CD4-positive, alpha-beta T cell treated with Interleukin-4 for 1 hour (primary cell): ENCODE measurements around the gene DMAC2L.
"Not testable (repeated sequence)": the region's sequence is repeated elsewhere in the genome, so short reads cannot be mapped to it uniquely, and the experiment has no call there.

Source experiments
- DNase-seq, 2 donors: peaks; one replicate each; pipeline ENCODE4 v3.0.0-alpha.2; 2020 to 2022

The DMAC2L gene

DNA sequence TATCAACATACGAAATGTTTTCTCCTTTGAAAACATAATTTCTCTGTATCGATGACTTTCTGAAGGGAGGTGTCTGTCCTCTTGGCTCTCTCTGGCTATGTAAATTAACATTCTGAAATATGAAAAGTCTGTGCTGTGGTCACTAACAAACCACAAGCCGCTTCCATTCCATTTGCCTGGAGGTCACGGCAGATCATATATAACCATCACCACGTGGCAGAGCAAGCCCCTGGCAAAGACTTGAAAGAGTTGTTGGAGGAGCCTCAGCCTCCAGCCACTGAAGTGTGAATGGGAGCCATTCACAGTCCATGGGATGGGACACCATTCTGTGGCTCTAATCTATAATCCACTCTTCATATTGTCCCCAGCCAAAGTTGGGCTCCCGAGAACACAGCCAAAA, 45.0 kb downstream of the DMAC2L start:
- no peak for DNase-seq

- no peak for DNase-seq
Observed at GRCh38 chr14:50357753-50358395, 45.8 kb downstream of the DMAC2L start.

DNA sequence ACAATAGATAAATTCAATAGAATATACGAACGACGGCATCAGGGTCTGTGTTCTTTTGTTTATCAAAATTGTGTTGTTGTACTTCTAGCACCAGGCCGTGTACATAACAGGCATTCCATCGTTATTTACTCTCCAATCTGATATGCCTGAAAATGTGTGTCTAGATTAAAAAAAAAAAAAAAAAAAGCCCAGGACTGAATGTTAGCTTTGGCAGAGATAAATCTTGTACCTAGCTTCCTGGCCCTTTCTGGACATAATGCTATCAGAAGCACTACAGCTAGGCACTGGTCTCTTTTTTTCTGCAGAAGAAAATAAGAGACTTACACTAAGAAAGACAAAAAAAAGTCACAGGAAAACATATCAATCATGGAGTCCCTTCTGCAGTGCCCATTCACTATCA, 47.5 kb downstream of the DMAC2L start:
- DNase-seq, result no peak

DNA sequence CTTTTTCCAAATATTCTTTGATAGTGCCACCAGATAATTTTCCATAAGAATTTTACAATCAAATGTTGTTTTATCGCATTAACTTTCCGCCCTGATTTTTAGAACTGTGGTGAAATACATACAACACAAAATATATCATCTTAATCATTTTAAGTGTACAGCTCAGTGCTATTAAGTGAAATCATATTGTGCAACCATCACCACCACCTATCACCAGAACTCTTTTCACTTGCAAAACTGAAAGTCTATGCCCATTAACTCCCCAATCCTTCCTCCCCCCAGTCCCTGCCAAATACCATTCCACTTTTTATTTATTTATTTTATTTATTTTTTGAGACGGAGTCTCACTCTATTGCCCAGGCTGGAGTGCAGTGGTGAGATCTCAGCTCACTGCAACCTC, 48.0 kb downstream of the DMAC2L start:
- no peak for DNase-seq

- no peak for DNase-seq
Observed at GRCh38 chr14:50360851-50361250, 48.7 kb downstream of the DMAC2L start.

DNA sequence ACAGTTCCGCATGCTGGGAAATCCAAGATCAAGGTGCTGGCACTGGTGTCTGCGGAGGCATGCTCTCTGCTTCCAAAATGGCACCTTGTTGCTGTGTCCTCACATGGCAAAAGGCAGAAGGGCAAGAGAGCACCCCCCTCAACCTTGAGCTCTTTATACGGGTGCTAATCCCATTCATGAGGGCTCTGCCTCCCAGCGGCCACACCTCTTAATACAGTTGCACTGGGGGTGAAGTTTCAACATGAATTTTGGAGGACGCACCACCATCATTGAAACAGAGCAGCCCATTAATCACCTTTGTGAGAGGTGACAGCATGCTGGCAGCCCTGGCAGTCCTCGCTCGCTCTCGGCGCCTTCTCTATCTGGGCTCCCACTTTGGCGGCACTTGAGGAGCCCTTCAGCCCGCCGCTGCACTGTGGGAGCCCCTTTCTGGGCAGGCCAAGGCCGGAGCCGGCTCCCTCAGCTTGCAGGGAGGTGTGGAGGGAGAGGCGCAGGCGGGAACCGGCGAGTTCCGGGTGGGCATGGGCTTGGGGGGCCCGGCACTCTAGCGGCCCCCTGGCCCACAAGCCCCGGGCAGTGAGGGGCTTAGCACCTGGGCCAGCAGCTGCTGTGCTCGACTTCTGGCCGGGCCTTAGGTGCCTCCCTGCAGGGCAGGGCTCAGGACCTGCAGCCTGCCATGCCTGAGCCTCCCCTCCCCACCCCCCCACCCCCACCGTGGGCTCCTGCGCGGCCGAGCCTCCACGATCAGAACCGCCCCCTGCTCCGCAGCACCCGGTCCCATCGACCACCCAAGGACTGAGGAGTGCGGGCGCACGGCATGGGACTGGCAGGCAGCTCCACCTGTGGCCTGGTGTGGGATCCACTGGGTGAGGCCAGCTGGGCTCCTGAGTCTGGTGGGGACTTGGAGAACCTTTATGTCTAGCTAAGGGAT, 49.6 kb downstream of the DMAC2L start:
- not testable (repeated sequence) for DNase-seq

GRCh38 chr14:50362764-50363713, 50.9 kb downstream of the DMAC2L start:
- peak; percentile 58 to 64 for DNase-seq

GRCh38 chr14:50363714-50364111, 51.6 kb downstream of the DMAC2L start:
- peak; percentile 62 to 76 for DNase-seq

- DNase-seq, result no peak
Observed at GRCh38 chr14:50364792-50365191, 52.7 kb downstream of the DMAC2L start.

DNA sequence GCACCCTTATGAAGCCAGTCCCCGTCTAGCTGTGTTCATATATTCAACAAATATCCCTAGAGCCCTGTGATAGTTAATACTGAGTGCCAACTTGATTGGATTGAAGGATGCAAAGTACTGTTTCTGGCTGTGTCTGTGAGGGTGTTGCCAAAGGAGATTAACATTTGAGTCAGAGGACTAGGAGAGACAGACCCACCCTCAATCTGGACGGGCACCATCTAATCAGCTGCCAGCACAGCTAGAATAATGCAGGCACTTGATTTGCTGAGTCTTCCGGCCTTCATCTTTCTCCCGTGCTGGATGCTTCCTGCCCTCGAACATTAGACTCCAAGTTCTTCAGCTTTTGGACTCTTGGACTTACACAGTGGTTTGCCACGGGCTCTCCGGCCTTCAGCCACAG, 53.4 kb downstream of the DMAC2L start:
- not testable (repeated sequence) for DNase-seq

GRCh38 chr14:50366115-50366514, 54.0 kb downstream of the DMAC2L start:
- DNase-seq, result no peak

GRCh38 chr14:50366589-50366988, 54.5 kb downstream of the DMAC2L start:
- peak in 1 of 2 donors; percentile 24 for DNase-seq

DNA sequence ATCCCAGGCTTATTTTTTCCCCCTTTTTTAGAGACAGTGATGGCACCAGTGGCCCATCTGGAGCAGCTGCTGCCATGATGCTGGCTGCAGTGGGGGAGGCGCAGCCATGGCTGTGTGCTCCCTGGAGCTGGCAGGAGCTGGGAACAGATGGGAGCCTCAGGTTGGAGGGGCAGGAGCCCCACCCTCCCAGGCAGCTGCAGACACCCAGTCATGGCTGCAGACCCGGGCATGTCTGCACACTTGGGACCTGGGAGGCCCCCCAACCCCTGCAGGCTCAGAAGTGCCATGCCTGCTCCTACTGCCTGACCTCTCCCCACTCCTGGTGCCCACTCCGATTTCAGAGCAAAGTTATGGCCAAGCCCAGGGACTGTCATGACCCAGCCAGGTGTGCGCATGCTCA, 59.4 kb downstream of the DMAC2L start:
- no peak for DNase-seq

DNA sequence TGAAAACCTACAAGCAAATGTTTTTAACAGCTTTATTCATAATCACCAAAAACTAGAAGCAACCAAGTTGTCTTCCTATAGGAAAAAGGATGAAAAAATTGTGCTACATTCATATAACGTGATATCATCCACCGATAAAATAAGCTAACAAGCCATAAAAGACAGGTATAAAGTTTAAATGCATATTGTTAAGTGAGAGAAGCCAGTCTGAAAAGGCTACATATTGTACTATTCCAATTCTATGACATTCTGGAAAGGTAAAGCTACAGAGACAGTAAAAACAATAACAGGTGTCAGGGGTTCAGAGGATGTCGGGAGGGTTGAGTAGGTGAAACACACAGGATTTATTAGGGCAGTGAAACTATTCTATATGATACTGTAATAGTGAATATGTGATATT, 61.8 kb downstream of the DMAC2L start:
- no peak for DNase-seq

GRCh38 chr14:50375760-50376159, 63.6 kb downstream of the DMAC2L start:
- no peak for DNase-seq
